ENCODE results near the gene NTSR1.

DNA sequence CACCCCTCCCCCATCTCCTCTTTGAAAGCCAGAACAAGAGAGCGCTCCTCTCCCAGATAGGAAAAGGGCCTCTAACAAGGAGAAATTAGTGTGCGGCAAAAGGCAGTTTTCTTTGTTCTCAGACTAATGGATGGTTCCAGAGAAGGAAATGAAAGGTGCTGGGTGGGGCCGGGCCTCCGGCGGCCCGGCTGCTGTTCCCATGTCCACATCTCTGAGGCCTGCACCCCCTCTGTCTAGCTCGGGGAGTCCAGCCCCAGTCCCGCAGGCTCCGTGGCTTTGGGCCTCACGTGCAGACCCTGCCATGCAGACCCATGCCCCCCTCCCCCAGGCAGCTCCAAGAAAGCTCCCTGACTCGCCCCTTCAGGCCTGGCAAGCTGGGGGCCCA, 51.8 kb downstream of the NTSR1 start:
- TF ChIP-seq, protein P1, sequence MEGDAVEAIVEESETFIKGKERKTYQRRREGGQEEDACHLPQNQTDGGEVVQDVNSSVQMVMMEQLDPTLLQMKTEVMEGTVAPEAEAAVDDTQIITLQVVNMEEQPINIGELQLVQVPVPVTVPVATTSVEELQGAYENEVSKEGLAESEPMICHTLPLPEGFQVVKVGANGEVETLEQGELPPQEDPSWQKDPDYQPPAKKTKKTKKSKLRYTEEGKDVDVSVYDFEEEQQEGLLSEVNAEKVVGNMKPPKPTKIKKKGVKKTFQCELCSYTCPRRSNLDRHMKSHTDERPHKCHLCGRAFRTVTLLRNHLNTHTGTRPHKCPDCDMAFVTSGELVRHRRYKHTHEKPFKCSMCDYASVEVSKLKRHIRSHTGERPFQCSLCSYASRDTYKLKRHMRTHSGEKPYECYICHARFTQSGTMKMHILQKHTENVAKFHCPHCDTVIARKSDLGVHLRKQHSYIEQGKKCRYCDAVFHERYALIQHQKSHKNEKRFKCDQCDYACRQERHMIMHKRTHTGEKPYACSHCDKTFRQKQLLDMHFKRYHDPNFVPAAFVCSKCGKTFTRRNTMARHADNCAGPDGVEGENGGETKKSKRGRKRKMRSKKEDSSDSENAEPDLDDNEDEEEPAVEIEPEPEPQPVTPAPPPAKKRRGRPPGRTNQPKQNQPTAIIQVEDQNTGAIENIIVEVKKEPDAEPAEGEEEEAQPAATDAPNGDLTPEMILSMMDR (IDR thresholded peaks at IDR 0.05 in 4 of 5, conservative IDR thresholded peaks at IDR 0.05 in 1 of 5) = no peak
- no peak for TF ChIP-seq POLR2A (IDR thresholded peaks at IDR 0.05)
